ENCODE data around the gene PLCB4.

The PLCB4 gene

DNA sequence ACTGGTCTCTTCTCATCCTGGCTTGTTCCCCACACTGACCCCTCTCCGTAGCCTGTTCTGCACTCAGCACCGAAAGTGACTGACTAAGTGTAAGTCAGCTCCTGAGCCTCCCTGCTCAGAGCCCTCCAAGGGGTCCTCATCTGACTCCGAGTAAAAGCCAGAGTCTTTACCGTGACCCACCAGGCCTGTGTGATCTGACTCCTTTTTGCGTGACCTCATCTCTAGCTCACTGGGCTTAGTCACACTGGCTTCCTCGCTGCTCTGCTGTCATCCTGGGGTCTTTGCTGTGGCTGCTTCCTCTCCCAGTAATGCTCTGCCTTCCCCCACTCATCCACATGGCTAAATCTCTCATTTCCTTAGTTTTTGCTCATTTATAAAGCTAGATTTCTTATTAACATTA lies 116.6 kb downstream of the PLCB4 start:
- DNase-seq: no peak

DNA sequence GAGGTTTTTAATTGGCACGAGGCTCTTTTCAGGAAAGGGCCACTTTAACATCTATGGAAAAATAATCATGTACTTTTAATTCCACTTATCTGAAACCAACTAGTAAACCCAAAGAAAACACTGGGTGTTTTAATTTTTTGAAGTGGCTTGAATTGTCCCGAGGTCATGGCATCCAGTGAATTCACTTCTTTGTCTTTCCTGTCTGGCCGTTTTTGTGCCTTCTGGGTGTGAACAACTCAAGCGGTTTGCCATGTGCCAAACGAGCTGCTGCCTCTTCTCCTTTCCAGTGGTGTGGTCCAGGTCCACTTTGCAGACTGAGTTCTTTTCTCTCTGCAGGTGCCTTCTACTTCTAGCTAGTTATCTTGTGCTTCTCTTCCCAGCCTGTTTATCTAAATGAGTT lies 117.5 kb downstream of the PLCB4 start:
- DNase-seq: no peak

DNA sequence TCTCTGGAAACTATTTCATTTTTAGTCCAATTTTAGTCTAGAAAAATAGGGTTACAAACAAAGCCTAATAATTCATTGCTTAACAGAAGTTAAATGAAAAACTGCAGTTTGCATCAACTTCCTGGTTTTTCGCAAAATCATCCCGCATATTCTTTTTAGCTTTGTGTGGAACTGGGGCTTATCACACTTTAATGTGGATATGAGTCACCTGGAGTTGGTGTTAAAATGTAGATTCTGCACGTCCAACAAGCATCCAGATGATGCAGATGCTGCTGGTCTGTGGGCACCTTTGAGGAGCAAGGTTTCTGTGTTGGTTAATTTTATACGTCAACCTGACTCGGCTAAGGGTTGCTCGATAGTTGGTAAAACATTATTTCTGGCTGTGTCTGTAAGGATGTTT lies 126.1 kb downstream of the PLCB4 start:
- DNase-seq: no peak

DNA sequence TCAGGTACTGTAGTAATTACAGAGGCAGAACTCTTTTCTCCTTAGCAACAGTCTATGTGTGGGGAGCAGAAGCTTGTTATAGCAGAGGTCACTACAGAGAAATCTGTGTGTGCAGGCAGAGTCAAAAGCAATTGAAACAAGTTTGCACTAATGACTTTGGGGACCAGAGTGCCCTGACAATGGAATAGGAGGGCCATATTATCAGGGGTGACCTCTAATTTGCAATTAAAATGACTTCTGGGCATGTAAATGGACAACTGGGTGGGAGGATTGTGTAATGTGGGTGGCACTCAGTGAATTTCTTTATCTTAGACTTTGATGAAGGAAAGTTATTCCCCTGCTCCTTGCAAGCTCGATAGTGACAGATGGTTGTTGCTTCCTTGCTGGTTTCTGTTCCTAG lies 127.2 kb downstream of the PLCB4 start:
- DNase-seq: no peak

DNA sequence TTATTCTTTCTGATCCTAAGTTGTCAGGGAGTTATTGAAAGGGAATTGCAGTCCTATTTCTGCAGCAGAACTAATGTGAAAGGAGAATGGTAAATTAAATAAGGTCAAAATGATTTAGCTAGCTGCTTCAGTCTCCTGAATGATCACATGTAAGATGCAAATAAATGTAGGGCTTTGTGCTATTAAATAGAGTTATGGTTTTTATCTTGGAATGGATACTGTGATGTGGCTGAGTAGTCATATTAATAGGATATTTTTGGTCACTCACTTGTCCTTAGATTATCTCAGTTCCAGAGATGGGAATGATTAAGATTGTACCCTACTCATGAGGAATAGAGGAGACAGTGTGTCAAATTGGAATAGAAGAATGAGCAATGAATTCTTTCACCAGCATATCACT lies 129.6 kb downstream of the PLCB4 start:
- DNase-seq: no peak

DNA sequence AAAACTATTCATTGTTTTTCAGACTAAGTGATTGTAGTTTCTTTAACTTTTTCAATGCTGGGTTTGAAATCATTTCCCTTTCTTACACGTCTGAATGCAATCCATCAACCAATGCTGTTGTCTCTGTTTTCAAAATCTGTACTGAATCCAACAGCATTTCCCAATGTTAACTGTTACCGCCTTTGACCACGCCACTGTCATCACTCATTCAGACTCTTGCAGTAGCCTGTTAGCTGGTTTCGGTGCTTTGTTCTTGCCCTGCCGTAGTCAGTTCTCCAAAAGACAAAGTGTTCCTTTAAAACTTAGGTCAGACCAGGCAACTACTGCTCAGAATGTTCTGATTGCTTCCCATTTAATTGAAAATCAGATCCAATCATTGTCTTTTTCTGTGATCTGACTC lies 131.3 kb downstream of the PLCB4 start:
- DNase-seq: no peak

DNA sequence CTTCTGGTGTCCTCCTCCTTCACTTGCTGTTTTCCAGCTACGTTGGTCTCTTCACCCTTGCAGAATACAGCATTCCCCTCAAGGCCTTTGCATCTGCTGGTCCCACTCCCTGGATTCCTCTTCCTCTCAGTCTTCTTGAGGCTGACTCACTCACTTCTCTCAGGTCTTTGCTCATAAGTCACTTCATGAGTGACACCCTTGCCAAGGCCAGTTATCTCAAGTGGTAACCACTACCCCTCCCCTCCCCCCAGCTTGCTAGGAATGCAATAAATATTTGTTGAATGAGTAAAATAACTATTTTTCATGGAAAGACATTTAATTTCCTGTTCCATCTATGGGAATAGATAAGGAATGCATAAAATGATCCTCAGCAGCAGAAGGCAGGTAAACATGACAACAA lies 131.7 kb downstream of the PLCB4 start:
- DNase-seq: no peak

DNA sequence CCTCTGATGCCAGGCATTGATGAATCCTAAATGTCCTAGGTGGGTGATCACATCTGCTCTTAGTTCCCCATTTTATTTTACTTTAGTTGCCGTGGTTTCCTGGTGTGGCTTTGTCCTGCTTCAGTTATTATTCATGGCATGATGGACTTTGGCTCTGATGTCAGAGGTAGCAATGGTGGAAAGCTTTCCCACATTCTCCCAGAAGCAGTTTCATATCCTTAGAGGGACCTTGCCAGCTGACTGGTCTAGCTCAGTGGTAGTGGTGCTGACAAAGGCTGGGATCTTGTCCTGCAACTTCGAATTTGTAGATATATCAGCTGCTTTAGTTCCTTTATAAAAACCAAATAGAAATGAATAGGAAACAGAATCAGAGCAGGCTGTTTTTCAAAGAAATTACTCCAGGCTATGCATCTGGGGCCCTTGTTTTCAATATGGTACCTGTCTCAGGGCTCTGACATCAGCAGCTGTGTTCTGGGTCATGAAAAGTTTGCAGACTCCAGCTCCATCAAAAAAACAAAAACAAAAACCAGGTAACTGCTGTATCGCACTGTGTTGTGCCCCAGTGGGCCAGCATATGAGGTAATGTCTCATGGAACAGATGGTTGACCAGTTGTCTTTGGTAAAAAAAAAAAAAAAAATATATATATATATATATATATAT lies 133.7 kb downstream of the PLCB4 start:
- no peak for DNase-seq

DNA sequence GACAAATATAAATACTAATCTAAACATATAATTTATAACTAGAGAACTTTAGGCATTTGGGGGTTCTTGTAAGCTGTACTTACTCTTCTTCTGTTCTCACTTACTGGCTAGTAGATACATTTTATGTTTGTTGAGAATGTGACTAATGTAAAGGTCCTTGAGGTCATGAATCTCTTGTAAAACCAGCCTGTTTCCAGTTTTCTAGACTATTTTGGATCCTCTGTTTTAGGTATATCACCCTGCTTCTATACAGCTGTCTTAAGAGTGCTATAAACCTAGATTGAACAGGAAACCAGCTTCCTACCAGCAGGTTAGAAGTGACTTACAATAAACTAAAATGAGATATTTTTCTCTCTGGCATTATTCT lies 134.2 kb downstream of the PLCB4 start:
- no peak for DNase-seq

DNA sequence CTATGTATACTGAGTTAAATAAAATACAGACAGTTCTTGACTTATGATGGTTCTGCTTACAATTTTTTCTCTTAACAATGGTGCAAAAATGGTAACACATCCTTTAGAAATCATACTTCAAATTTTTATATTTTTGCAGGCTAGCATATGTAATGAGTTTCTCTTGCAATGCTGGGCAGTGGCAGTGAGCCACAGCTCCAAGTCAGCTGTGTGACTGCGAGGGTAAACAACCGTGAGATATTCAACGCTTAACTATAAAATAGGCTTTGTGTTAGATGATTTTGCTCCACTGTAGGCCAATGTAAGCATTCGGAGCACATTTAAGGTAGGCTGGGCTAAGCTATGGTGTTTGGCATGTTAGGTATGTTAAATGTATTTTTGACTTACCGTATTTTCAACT lies 136.1 kb downstream of the PLCB4 start:
- DNase-seq: no peak

DNA sequence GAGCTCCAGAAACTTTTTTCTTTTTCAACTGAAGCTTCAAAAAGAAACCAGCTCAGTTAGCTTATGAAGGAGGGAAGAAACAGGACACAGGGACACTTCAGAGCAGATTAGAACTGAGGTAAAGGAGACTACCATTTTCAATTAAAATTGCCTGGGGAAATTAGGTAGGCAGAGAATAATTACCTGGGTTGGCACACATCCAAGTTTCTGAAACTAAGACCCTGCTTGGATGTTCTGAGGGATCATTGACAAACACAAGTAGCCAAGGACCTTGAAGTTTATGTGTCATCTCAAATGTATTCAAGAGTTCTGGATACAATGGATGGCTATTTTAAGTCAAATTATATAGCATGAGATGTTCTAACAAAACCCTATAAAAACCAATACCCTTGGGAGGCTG lies 137.6 kb downstream of the PLCB4 start:
- DNase-seq: no peak

DNA sequence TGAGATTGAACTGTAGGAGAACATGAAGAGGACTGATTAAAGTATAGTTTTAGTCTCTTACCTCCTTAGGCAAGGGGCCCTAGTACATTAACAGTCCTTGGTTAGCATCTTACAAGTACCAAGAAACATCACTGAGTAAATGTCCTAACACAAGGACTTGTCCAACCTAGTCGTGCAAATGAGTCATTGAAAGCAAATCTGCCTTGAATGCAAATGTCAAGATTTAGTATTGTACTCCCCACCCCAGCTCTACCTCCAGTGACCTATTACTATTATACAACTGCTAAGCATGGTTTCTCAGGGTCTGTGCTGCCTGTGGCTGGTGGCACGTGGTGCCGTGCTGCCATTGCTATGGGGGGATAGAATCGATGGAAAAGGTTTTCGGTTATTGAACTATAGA lies 138.4 kb downstream of the PLCB4 start:
- no peak for DNase-seq

DNA sequence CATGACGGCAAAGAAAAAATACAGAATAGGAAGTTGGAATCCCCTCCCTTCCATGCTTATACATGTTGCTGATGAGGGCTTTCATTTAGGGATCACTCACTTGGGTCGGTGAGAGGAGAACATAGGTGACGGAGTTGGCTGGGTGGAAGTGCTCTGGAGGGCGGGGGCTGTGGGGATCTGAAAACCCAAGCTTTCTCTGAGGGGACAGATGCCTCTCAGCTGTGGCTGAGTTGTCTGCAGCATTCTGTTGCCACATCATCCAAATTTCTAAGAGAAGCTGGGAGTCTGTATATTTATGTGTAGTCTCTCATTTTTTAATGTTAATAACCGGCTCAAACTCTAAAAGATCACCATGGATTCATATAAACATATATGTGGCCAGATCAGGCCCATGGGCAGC lies 141.5 kb downstream of the PLCB4 start:
- no peak for DNase-seq

DNA sequence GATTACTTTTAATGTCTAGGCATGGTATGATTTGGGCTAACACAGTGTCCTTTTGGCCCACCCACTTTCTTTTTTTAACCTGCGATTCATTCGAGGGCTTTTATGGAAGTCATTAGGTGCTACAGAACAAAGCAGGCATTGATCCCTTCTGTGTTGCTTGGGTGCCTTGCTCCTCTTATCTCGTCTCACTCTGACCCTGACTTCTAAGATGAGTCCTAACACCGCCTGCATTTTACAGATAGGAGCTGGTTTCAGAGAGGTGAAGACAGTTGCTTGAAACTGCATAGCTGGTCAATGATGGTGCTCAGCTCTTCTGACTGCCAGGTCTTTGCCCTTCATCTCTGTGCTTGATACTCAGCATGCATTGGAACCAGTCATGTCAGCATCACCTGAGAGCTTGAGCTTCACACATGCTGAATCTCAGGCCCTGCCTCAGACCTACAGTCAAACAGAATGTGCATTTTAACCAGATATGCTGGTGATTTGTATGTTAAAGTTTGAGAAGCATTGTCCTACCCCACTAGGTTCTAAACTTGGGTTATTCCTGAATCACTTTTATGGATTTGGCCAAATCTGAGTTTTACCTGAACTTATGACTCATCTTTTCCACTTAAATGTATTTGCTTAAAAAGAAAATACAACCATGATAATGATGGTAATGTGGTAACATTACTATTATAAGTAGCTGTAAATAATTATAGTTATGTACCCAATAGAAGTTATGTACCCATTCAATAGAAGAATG lies 142.3 kb downstream of the PLCB4 start:
- DNase-seq: no peak

DNA sequence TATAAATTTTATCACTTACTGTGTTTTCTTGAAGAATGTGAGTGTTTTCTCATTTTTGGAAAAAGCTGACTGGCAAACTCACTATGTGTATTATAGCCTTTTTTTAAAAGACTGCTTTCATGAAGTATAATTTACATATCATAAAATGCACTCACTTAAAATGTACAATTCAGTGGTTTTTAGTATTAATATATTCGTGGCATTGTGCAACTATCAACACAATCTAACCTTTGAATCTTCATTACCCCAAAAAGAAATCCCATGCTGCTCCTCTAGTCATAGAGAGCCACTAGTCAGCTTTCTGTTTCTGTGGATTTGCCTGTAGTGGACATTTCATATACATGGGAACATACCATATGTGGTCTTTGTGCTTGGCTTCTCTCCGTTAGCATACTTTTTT lies 143.8 kb downstream of the PLCB4 start:
- DNase-seq: no peak

DNA sequence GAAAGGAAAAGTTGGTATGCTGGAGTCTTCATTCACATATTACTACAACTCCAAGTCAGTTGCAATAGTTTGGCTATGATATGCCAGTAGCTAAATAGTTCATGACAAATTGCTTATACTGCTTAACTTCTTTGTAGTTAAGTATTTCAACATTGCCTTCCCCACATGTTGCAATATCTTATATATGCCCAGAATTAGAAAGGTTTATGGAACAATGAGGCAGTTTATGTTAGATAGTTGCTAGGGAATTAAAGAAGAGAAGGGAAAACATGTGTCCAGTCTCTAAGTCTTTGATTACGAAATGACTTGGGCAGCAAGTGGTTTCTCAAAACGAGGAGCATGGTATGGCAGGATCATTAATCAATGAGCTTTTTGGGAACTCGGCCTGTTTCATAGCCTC lies 145.8 kb downstream of the PLCB4 start:
- no peak for DNase-seq

DNA sequence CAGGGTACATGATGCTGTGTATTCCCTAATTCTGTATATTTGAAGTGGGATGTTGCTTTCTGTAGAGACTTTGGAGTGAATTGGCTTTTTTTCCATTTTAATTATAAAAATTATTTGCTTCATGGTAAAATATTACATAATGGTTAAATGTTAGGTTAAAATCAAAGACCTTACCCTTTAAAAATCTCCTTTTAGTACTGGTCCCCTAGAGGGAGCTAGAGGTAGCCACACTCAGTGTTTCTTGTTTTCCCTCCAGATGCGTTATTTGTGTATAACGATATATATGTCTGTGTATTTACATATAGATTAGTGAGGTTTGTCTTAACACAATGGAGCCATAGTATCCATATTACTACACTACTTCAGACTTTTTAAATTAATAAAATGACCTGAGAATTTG lies 146.7 kb downstream of the PLCB4 start:
- no peak for DNase-seq

DNA sequence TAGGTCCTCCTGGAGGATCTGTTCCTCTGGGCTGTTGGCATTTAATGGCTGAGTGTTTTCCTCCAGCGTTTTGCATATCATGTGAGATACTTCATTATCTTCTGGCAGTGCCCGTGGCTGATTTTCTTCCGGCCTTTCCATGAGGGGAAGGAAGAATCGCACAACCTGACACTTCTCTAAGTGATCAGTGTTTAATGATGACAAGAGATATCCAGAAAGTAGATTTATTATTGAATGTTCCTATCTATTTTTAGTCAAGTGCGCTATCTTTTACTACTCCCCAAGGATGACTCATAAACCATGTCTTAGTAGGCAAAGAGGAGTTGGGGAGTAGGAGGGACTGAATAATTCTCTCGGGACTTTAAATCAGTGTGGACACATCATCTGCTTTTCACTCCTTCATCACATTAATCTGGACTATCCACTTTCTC lies 149.7 kb downstream of the PLCB4 start:
- DNase-seq: no peak

DNA sequence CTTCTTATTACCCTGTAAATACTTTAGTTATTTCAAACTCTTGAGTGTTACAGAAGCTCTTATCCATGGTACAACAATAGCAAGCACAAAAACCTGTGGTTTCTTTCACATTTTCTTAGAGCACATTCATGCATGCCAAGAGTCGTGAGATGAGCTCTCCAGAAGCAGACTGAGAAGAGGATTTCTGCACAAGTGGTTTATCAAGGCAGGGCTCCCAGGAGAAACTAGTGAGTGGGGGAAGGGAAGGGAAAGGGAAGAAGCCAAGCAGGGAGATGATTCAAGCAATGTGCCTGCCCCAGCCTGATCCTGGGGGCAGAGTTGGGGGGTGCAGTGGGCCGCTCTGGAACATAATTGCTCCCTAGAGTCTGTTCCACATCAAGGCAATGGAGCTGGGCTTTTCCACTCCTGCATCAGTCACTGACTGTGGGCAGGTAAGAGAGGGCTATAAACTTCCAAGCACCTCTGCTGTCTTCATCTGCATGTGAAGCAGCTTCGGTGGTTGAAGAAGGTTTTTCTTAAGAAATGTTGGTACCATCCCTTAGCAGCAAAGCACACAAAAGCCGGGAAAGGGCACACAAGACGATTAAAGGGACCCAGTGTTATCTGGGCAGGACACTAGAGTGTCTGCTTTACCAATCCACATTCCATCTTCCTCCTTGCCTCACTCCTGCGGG lies 152.1 kb downstream of the PLCB4 start:
- DNase-seq: no peak

DNA sequence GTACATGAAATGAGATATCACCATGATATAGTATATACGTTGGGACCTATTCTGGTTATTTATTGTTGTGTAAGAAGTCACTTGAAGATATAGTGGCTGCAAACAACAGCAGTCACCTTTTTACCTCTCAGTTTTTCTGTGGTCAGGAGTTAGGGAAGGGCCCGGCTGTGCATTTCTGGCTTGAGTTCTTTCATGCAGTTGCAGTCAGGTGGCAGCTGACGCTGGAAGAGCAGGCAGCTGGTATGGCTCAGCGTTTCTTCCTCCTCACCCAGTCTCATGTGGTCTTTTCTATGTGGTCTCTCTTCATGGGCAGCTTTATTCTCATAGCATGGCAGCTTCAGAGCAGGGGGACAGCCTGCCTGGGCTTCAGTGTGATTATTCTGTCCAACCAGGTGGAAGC lies 154.4 kb downstream of the PLCB4 start:
- no peak for DNase-seq

DNA sequence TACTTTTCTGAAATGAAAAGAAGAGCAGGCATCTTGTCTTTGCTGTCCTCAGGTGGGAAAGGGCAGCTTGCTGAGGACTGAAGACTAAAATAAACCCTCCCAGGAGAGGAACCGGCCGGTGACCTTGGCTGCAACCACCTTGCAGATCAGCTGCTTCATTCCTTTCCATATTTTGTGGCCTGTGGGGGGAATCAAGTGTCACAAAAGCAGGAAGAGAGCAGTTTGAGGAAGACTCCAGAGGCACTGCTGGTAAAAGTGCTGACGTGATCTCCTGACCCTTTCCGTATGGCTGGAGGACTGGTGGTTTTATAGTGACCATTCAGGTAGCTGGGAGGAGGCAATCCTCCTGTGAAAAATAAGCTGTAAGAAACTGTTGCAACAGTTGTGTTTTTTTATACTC lies 157.0 kb downstream of the PLCB4 start:
- DNase-seq: no peak

DNA sequence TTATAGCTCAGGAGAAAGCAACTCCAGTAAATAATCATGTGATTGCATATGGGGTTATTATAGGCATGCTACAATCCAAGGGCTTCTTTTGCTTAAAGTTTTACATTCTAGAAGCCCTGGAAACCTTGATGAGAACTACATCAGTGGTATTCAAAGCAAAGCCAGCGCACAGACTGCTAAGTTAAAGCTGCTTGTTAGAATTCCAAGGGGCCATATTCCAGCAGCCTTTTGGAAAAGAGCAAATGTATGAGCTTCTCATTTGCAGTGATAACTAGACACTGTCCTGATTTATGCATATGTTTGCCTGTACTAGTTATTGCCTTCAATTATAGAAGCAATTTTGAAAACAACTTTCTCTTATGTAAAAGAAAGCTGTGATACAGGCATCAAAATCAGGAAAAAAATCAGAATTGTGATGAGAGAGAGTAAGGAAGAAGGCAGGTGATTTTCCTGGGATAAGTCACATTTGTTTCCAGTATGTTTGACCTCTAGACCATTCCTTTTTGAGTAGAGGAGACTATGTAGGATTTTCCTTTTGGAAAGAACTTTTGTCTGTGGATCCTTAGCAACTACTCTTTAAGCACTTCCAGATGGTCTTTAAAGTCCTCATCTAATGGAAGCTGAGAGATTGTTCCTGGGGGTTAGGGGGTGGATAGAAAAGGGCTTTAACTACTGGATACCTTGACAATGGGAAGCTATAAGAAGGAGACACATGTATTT lies 159.2 kb downstream of the PLCB4 start:
- DNase-seq: no peak

DNA sequence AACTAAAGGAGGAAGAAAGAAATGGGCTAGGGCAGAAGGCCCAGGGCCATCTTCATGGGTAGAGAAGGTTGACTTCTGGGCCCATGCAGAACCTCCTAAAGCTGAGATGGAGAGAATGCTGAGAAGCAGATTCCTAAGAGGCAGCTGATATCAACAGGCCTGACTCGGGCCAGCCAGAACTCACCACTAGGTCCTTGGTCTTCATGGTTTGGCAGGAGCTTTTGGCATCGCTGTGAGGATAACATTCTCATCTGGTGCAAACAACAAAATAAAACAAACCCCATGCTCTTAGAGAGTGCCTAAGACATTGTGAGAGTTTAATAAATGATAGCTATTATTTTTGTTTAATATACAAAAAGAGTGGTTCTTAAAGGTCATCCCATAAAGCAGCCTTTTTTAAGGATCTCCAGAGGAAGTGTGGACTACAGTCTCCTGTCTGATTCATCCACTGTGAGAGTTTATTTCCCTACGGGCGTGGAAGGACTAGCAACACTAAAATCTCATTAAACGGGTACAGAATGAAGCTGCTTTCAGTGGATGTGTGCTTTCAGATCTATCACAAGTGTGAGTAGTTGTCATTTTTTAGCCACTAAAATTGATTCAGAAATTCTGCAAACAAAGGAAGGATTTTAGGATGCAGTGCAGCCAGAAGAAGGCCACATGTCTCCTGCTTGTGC lies 160.0 kb downstream of the PLCB4 start:
- no peak for DNase-seq
